Fibroblast of lung (primary cell): ENCODE data around the gene IL2RA. TPM values are rescaled to one million over a fixed set of nuclear protein-coding genes. Genes with fewer than 3 reads are reported as not detected.

Source experiments
- DNase-seq, 2 donors: peaks; one replicate each; pipeline versions ENCODE4 v3.0.0 to v3.0.0-alpha.2; 2010; ENCODE audit warnings: low read depth in 2 of 2
- H2AFZ ChIP-seq: 2 replicates; pipeline ENCODE4 v1.5.1; 2012; ENCODE audit warnings: low read length, control low read depth, inconsistent platforms
- H3K27ac ChIP-seq: 2 replicates; pipeline ENCODE4 v1.5.1; 2011; ENCODE audit warnings: low read length, control low read depth; ENCODE audit not compliant: insufficient read depth
- H3K27me3 ChIP-seq: 2 replicates; pipeline ENCODE4 v1.5.1; 2011; ENCODE audit warnings: mild to moderate bottlenecking, low read length; ENCODE audit not compliant: control insufficient read depth, insufficient read depth
- H3K36me3 ChIP-seq: 2 replicates; pipeline ENCODE4 v1.5.1; 2011; ENCODE audit warnings: low read length; ENCODE audit not compliant: control insufficient read depth, insufficient read depth
- H3K4me1 ChIP-seq: 2 replicates; pipeline ENCODE4 v1.5.1; 2011; ENCODE audit warnings: low read length; ENCODE audit not compliant: control insufficient read depth, insufficient read depth; ENCODE audit errors: extremely low read depth
- H3K4me2 ChIP-seq: 2 replicates; pipeline ENCODE4 v1.5.1; 2011; ENCODE audit warnings: low read length, control low read depth; ENCODE audit not compliant: insufficient read depth; ENCODE audit errors: extremely low read depth
- H3K4me3 ChIP-seq, 4 experiments: fragments of 200-600 bp in 1 of 4; sonication (generic) in 1 of 4; replicated peaks in 1 of 4; 2 replicates each; pipeline ENCODE4 v1.5.1; 2011 to 2016; ENCODE audit warnings: low read length in 4 of 4, low read depth in 3 of 4, mild to moderate bottlenecking in 3 of 4, control low read depth in 2 of 4, inconsistent platforms in 1 of 4, mixed read lengths in 1 of 4; ENCODE audit not compliant: insufficient read depth in 1 of 4; ENCODE audit errors: control extremely low read depth in 1 of 4
- H3K79me2 ChIP-seq: 2 replicates; pipeline ENCODE4 v1.5.1; 2012; ENCODE audit warnings: mild to moderate bottlenecking, low read length, inconsistent platforms; ENCODE audit not compliant: control insufficient read depth, insufficient read depth
- H3K9ac ChIP-seq: 2 replicates; pipeline ENCODE4 v1.5.1; 2011; ENCODE audit warnings: mild to moderate bottlenecking, low read length, control low read depth; ENCODE audit not compliant: insufficient read depth
- H3K9me3 ChIP-seq: 2 replicates; pipeline ENCODE4 v1.5.1; 2012; ENCODE audit warnings: low read depth, low read length; ENCODE audit not compliant: control insufficient read depth, insufficient read depth
- H4K20me1 ChIP-seq: 2 replicates; pipeline ENCODE4 v1.5.1; 2011; ENCODE audit warnings: low read length; ENCODE audit not compliant: control insufficient read depth, insufficient read depth; ENCODE audit errors: extremely low read depth
- EZH2 ChIP-seq: IDR thresholded peaks from 2 replicates; pipeline ENCODE4 v1.5.1; 2012; ENCODE audit warnings: low read length, control low read depth, mild to moderate bottlenecking; ENCODE audit errors: missing control alignments
- polyA plus RNA-seq, 2 donors: library from polyadenylated mRNA; depleted of rRNA in 1 of 2; stranded (reverse) in 1 of 2; unstranded in 1 of 2; fragments of >200 nt; gene quantifications; 2 replicates each; pipeline ENCODE4 v1.2.1, GENCODE V29; 2011 to 2012; ENCODE audit warnings: missing spikeins in 1 of 2
- total RNA-seq: library from RNA; depleted of rRNA; stranded (reverse); fragments of >200 nt; gene quantifications from 2 replicates; pipeline ENCODE4 v1.2.1, GENCODE V29; 2014
- TF ChIP-seq, protein P1 (sequence below), 2 donors: IDR thresholded peaks in 1 of 2; conservative IDR thresholded peaks in 1 of 2; 1 replicate in 1 of 2; 2 replicates in 1 of 2; pipeline ENCODE4 v1.5.1; 2011 to 2012; ENCODE audit warnings: low read length in 2 of 2, control low read depth in 1 of 2, inconsistent platforms in 1 of 2, low read depth in 1 of 2, mild to moderate bottlenecking in 1 of 2

Gene IL2RA
- total and polyA plus RNA-seq, 2 donors (not counting 1 experiment from before 2014, with no cell fraction given) = not detected

DNA sequence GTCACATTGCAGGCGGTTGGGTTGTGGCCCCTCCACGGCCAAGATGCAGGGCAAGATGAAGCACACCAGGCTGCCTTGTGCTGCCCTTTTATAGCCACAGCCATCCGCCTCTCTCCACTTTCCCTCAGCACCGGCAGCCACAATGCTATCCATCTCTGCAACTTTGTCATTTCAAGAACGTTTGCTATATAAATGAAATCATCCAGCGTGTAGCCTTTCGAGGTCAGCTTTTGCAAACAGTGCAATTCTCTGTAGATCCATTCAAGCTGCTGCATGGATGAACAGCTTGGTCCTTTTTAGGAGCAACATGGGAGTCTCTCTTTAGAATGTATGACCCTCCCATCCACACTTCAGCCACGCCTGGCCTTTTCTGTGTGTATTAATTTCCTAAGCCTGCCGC, 78.4 kb downstream of the IL2RA start:
- Histone ChIP-seq H3K27ac (no peak overlapping the region), H4K20me1 (no peaks in the 10 kb centered on the region), H3K9ac (no peak overlapping the region), H3K4me2 (no peak overlapping the region), H3K4me3 (no peak overlapping the region), H3K79me2 (no peaks in the 10 kb centered on the region), H3K27me3 (no peaks in the 10 kb centered on the region), H3K9me3 (no peaks in the 10 kb centered on the region), H2AFZ (no peak overlapping the region), H3K36me3 (no peaks in the 10 kb centered on the region), H3K4me1 (no peaks in the 10 kb centered on the region)
- TF ChIP-seq, protein P1, sequence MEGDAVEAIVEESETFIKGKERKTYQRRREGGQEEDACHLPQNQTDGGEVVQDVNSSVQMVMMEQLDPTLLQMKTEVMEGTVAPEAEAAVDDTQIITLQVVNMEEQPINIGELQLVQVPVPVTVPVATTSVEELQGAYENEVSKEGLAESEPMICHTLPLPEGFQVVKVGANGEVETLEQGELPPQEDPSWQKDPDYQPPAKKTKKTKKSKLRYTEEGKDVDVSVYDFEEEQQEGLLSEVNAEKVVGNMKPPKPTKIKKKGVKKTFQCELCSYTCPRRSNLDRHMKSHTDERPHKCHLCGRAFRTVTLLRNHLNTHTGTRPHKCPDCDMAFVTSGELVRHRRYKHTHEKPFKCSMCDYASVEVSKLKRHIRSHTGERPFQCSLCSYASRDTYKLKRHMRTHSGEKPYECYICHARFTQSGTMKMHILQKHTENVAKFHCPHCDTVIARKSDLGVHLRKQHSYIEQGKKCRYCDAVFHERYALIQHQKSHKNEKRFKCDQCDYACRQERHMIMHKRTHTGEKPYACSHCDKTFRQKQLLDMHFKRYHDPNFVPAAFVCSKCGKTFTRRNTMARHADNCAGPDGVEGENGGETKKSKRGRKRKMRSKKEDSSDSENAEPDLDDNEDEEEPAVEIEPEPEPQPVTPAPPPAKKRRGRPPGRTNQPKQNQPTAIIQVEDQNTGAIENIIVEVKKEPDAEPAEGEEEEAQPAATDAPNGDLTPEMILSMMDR (conservative IDR thresholded peaks at IDR 0.05 in 1 of 2, IDR thresholded peaks at IDR 0.05 in 1 of 2; ENCODE audit: low read depth in 1 of 2, low read length in 2 of 2) = no peak
- TF ChIP-seq EZH2 = no peak
- peak in 1 of 2 donors; percentile 68 for DNase-seq

DNA sequence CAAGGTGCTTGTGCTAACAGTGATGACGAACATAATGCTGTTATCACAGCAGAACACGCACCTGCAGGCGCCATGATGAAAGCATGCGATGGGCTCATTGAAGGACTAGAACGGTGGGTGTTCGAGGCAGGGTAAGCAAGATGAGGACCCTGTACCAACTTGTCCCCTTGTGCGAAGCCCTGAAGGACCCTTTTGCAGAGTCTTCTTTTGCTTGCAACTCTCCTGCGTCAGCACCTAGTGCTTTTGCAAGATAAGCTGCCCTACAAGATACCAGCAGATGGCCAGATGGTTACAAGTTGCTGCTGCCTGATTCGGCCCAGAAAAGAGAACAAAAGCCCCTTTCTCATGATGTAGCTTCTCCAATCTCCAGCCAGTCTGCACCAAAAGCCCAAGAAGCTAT, 80.6 kb downstream of the IL2RA start:
- Histone ChIP-seq H3K27me3 (no peaks in the 10 kb centered on the region), H3K27ac (no peak overlapping the region), H3K79me2 (no peaks in the 10 kb centered on the region), H4K20me1 (no peaks in the 10 kb centered on the region), H3K9ac (no peak overlapping the region), H3K4me3 (no peak overlapping the region), H3K36me3 (no peaks in the 10 kb centered on the region), H3K4me1 (no peaks in the 10 kb centered on the region), H3K4me2 (no peak overlapping the region), H2AFZ (no peak overlapping the region), H3K9me3 (no peaks in the 10 kb centered on the region)
- no peak for DNase-seq
- TF ChIP-seq EZH2 = no peak
- TF ChIP-seq, protein P1 (conservative IDR thresholded peaks at IDR 0.05 in 1 of 2, IDR thresholded peaks at IDR 0.05 in 1 of 2; ENCODE audit: low read depth in 1 of 2, low read length in 2 of 2) = no peak

DNA sequence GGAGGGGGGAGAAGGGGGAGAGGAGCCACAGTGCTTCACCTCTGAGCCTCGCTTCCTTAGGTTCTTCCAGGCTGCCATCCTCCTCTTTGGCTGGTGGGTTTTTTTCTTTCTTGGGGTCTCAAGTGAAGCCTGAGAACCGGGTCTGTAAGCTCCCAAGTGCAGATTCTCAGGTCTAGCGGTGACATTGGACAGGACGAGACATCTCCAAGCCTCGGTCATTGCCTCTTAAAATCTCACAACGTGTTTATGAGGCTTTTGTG, 84.0 kb downstream of the IL2RA start:
- H3K9ac ChIP-seq = no peak overlapping the region
- H3K9me3 ChIP-seq = no peaks in the 10 kb centered on the region
- no peaks in the 10 kb centered on the region for H3K36me3 ChIP-seq
- H4K20me1 ChIP-seq = no peaks in the 10 kb centered on the region
- TF ChIP-seq, protein P1 (conservative IDR thresholded peaks at IDR 0.05 in 1 of 2, IDR thresholded peaks at IDR 0.05 in 1 of 2; ENCODE audit: low read depth in 1 of 2, low read length in 2 of 2) = no peak
- no peak for TF ChIP-seq EZH2
- H3K4me2 ChIP-seq = peak overlapping the region; percentile 84
- H3K79me2 ChIP-seq = peaks cover 1% of the 10 kb centered on the region
- H3K4me3 ChIP-seq = peak overlapping the region; percentile 39 to 90 (median 89)
- no peak overlapping the region for H2AFZ ChIP-seq
- no peak overlapping the region for H3K27ac ChIP-seq
- no peaks in the 10 kb centered on the region for H3K27me3 ChIP-seq
- peaks cover 3% of the 10 kb centered on the region for H3K4me1 ChIP-seq
- no peak for DNase-seq
